ENCODE data around the gene PSMD8. TPM values are rescaled to one million over a fixed set of nuclear protein-coding genes. Genes with fewer than 3 reads are reported as not detected.
"Not testable (repeated sequence)": the region's sequence is repeated elsewhere in the genome, so short reads cannot be mapped to it uniquely, and the experiment has no call there.

PSMD8 gene
- total and polyA plus RNA-seq, 2 of the 8 experiments (the other 6 are each of a cell fraction or from before 2014, with no cell fraction given), result 170 to 486 TPM

DNA sequence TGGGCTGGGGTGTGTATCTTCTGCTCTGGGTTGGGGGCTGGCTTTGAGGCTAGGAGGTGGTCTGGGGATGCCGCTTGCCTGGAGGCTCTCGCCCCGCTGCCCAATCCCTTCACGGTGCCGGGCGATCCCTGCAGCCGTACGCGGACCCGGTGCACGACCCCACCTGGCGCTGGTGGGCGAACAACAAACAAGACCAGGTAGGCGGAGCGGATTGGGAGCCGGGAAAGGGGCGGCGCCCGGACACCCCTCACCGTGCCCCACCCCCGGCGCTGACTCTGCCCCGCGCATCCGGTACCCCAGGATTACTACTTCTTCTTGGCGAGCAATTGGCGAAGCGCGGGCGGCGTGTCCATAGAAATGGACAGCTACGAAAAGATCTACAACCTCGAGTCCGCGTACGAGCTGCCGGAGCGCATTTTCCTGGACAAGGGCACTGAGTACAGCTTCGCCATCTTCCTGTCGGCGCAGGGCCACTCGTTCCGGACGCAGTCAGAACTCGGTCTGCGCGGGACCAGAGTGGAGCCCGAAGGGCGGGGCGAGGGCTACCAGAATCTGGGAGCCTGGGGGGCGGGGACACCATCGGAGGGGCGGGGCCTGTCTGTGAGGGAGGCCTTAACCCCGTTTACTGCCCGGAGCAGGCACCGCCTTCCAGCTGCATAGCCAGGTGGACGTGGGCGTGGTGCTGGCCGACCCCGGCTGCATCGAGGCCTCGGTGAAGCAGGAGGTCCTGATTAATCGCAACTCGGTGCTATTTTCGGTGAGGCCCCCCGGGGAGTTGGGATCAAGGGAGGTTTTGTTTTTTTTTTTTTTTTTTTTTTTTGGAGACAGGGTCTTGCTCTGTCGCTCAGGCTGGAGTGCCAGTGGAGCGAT lies 12.1 kb upstream of the PSMD8 start (continued):
- TF ChIP-seq CBX8 (IDR thresholded peaks at IDR 0.05; ENCODE audit: borderline replicate concordance, low read depth, low read length), result no peak

DNA sequence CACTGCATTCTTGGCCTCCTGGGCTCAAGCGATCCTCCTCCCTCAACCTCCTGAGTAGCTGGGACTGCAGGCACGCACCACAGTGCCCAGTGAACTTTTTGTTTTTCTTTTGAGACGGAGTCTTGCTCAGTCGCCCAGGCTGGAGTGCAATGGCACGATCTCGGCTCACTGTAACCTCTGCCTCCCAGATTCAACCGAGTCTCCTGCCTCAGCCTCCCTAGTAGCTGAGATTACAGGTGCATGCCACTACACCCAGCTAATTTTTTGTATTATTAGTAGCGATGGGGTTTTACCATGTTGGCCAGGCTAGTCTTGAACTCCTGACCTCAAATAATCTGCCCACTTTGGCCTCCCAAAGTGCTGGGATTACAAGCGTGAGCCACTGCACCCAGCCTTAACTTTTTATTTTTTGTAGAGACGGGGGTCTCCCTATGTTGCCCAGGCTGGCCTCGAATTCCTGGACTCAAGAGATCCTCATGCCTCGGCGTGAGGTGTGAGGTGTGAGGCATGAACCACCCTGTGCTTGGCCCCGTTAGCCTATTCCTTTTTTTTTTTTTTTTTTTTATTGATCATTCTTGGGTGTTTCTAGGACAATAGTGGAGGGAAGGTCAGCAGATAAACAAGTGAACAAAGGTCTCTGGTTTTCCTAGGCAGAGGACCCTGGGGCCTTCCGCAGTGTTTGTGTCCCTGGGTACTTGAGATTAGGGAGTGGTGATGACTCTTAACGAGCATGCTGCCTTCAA lies 11.3 kb upstream of the PSMD8 start:
- not testable (repeated sequence) for H2BK20ac ChIP-seq (ENCODE audit: low read length); H3K9ac ChIP-seq (replicated peaks in 1 of 4; ENCODE audit: extremely low read depth in 1 of 4, low read depth in 3 of 4, low read length in 3 of 4); H4K20me1 ChIP-seq (replicated peaks in 1 of 2; ENCODE audit: control insufficient read depth in 1 of 2, insufficient read depth in 2 of 2, low read length in 2 of 2); H3K23ac ChIP-seq (ENCODE audit: insufficient read length); H3K18ac ChIP-seq (ENCODE audit: extremely low read depth, low read length); H4K91ac ChIP-seq (replicated peaks; ENCODE audit: insufficient read length, low read length); H3K23me2 ChIP-seq (ENCODE audit: low read depth, low read length); H4K8ac ChIP-seq (ENCODE audit: extremely low read depth, insufficient read depth, low read length); FAIRE-seq; H3K14ac ChIP-seq (ENCODE audit: insufficient read length); H3K9me3 ChIP-seq (ENCODE audit: insufficient read depth in 2 of 2, low read depth in 1 of 2, low read length in 1 of 2); H2BK5ac ChIP-seq (ENCODE audit: low read depth, low read length); H2BK15ac ChIP-seq (ENCODE audit: low read length); H3K56ac ChIP-seq (replicated peaks; ENCODE audit: insufficient read length, low read depth, low read length); H2AK5ac ChIP-seq (ENCODE audit: low read depth, low read length); H3K36me3 ChIP-seq (ENCODE audit: control insufficient read depth in 2 of 4, insufficient read depth in 4 of 4, low read length in 3 of 4); H3K4me1 ChIP-seq (replicated peaks in 1 of 4; ENCODE audit: control insufficient read depth in 3 of 4, insufficient read depth in 4 of 4, low read length in 3 of 4); H2BK120ac ChIP-seq (replicated peaks; ENCODE audit: low read depth, low read length); H3K79me2 ChIP-seq (ENCODE audit: control insufficient read depth in 1 of 2, insufficient read depth in 2 of 2, low read length in 2 of 2); H3K79me1 ChIP-seq (ENCODE audit: low read depth, low read length); DNase-seq (ENCODE audit: low read depth in 1 of 2, low spot score in 2 of 2); H2BK12ac ChIP-seq (ENCODE audit: low read depth, low read length); H3K27ac ChIP-seq (ENCODE audit: low read depth, low read length); H3K4ac ChIP-seq (replicated peaks; ENCODE audit: insufficient read length, low read depth, low read length); H4K5ac ChIP-seq (ENCODE audit: insufficient read length, low read depth, low read length); H2AFZ ChIP-seq (ENCODE audit: low read length)
- 78% methylated on average over 13 of the region's 16 CpGs; no CpG with 5 or more reads in 1 of the 2 experiments for WGBS, 2 experiments (ENCODE audit: extremely low coverage in 1 of 2, insufficient coverage in 1 of 2, insufficient read length in 1 of 2, insufficient replicate concordance in 2 of 2, low coverage in 1 of 2, low lambda C conversion rate in 2 of 2, missing lambda C conversion rate in 1 of 2)
- Histone ChIP-seq H3K27me3 (replicated peaks in 1 of 4; ENCODE audit: control insufficient read depth in 3 of 4, extremely low read depth in 1 of 4, insufficient read depth in 3 of 4, low read length in 3 of 4) (peaks cover 4 to 24% (median 19%) of the 10 kb centered on the region in 4 experiments), H3K4me3 (ENCODE audit: extremely low read depth in 1 of 4, insufficient read depth in 2 of 4, low read depth in 3 of 4, low read length in 4 of 4) (peak overlapping the region; percentile 56 to 70 (median 60); a peak in 7 of 8 replicates), H3K4me2 (ENCODE audit: insufficient read depth in 1 of 2, low read depth in 2 of 2, low read length in 2 of 2) (peak overlapping the region; percentile 71 to 76)
- ChIA-PET POLR2A (ENCODE audit: partially characterized antibody) (interaction anchor here (1.1 to 2.8 kb wide), 4 partner anchors 11 to 58 kb away, joined by 3 to 9 read pairs (median 4); no protein-coding TSS in a partner anchor), CTCF (ENCODE audit: partially characterized antibody) (interaction anchor here (1.5 to 1.8 kb wide), 2 partner anchors 21 to 119 kb away, joined by 3 to 5 read pairs; no protein-coding TSS in a partner anchor)

Measured in H1 (cell line).